Stimulated activated CD8-positive, alpha-beta memory T cell treated with anti-CD3 and anti-CD28 coated beads, Interleukin-15, amount 100 ng/mL, for 24 hours (primary cell): ENCODE measurements around the gene NME3.
"Not testable (repeated sequence)": the region's sequence is repeated elsewhere in the genome, so short reads cannot be mapped to it uniquely, and the experiment has no call there.

Experiments used
- DNase-seq: peaks from one replicate; pipeline ENCODE4 v3.0.0-alpha.2; 2020; ENCODE audit warnings: low read depth

The NME3 gene

GRCh38 chr16:1747934-1748333, 23.4 kb downstream of the NME3 start:
- DNase-seq, result no peak

DNA sequence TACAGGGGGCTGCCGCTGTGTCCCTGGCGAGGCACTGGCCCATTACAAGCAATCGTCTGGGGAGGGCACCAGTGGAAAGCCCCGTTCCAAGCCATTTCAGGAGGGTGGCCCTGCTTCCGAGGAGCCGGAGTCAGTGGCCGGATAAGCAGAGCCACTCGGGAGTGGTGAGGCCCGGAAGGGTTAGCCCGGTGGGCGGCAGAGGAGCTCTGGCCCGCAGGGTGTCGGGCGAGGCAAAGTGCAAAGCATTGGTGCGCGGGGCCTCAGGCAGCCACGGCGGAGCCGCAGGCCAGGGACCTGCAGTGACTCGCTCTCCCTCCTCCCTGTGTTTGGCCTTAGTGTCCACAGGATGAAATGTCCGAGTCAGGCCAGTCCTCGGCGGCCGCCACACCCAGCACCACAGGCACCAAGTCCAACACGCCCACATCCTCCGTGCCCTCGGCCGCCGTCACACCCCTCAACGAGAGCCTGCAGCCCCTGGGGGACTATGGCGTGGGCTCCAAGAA, 24.6 kb downstream of the NME3 start:
- no peak for DNase-seq

- DNase-seq, result no peak
Observed at GRCh38 chr16:1745900-1746692, 25.2 kb downstream of the NME3 start.

DNA sequence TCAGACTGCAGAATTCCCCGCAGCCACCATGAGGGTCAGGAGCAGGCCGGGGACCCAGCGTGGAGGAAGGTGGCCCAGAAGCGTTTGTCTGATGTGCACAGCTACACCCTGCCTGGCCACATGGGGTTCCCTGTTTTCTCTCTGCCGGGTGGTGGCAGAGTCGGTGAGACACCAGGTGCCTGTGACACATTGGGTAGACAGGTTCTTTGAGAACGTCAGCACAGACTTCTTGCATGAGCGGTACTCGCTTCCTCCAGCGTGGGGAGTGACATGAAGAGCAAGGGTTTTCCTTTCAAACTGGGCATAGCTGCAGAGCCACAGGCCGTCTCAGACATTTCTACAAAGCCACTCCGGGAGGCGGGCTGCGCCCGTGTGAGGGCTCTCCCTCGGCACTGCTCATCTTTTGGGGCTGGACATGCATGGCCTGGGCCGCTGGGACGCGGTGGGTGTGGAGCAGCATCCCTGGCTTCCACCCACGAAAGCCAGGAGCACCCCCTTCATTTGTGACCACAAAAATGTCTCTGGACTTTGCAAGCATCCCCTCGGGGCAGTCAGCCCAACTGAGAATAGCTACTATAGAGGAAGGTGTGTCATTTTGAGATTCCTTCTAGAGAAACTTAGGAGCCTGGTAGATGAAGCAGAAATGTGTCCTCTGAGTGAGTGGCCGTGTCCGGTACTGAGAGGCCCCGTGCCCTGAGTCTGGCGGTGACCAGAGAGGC, 26.0 kb downstream of the NME3 start:
- no peak for DNase-seq

DNA sequence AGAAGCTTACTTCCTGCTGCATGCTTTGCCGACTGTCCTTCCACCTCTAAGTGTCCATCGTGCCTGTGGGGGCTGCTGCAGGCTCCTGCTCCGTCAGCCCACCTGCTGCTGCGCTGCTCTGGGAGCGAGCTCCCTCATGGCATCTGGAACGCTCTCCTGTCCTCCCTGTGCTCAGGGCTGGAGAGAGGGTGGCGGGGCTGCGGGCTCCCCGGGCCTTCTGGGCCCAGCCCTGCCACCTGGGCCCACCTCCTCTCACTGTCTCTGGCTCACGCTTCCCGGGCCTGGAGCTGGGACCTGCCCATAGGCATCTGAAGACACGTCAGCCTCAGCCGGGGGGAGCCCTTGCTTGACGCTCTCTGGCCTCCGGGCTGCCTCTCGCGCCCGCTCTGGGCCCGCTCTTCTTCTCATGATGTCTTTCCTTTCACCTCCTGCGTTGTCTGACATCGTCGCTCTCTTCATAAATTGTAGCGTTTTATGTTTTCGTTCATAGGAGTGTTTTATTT, 27.0 kb downstream of the NME3 start:
- DNase-seq, result no peak

GRCh38 chr16:1743376-1744337, 27.7 kb downstream of the NME3 start:
- no peak for DNase-seq

GRCh38 chr16:1741553-1742165, 29.7 kb downstream of the NME3 start:
- DNase-seq, result no peak

GRCh38 chr16:1740781-1741490, 30.4 kb downstream of the NME3 start:
- DNase-seq, result no peak

GRCh38 chr16:1740234-1740633, 31.1 kb downstream of the NME3 start:
- no peak for DNase-seq

DNA sequence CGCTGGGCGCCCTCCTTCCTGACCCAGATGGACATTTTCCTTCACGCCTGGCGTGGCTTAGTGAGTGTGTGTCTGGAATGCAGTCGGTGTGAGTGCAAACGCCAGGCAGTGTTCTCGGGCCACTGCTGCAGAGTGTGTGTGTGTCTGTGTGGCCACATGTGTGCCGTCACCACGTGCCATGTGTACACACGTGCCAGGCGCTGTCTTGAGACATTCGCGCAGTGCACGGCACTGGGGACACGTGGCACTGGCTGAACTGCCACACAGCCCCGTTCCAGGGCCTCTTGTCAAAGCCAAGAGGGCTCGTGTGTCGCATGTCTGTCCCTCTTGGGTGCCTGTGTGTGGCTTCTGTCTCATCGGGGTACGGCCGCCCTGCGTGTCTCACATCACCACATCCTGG, 36.5 kb downstream of the NME3 start:
- DNase-seq, result no peak

GRCh38 chr16:1734123-1734522, 37.2 kb downstream of the NME3 start:
- DNase-seq, result no peak

GRCh38 chr16:1732551-1732987, 38.8 kb downstream of the NME3 start:
- DNase-seq, result not testable (repeated sequence)

DNA sequence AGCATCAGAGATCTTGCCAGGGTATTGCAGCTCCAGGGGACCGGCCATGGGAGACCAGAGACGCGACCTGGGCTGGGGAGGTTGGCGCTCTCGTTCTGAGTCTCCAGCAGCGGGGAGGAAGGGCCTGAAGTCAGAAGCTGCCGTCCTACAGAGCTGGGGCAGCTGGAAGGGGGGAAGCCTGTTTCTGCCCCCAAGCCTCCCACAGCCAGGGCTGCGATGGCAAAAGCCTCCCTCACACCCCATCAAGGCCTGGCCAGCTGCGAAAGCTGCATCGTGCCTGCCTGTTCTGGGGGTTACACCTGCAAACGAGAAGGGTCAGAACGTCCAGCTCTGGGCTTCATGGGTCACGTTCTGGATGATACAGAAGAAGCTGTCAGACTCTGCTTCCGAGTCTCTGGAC, 39.3 kb downstream of the NME3 start:
- no peak for DNase-seq

DNA sequence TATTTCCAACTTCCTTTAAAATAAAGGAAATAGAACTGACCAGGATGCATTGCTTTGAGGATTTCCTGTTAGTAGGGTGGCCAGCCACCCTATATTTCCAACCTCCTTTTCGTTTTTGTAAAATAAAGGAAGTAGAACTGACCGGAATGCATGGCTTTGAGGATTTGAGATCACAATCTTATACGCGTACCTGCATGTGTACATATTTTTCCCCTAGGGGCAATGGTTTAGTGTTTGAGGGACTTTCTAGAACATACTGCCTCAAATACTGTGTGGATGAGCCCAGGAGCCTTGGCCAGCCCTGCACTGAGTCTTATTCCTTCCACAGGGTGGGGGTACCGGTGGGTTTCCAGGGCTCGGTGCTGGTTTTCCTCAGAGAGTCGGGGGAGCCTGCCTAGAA, 39.7 kb downstream of the NME3 start:
- no peak for DNase-seq

DNA sequence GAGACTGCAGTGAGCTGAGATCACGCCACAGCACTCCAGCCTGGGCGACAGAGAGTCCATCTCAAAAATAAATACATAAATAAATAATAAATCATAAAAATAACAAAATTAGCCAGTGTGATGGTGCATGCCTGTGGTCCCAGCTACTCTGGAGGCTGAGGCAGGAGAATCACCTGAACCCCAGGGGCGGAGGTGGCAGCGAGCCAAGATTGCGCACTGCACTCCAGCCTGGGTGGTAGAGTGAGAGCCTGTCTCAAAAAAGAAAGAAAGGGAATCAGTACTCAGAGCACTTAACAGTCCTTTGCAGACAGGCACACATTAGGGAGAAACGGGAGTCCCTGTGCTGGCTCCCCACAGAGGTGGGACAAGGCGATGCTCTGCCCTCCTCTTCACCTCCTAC, 40.3 kb downstream of the NME3 start:
- DNase-seq, result no peak

DNA sequence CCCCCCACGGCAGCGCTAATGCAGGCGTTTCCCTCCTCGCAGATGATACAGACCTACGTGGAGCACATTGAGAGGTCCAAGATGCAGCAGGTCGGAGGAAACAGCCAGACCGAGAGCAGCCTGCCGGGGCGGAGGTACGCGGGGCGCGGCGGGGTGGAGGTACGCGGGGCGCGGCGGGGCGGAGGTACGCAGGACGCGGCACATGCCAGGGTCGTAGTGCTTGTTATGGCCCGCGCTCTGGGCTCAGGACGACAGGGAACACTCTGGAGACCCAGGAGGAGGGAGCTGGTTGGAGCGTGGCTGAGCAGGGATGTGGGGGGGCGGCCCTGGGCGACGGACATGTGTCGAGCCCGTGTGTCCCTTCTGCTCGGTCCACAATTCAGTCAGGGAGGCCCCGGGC, 41.9 kb downstream of the NME3 start:
- no peak for DNase-seq

DNA sequence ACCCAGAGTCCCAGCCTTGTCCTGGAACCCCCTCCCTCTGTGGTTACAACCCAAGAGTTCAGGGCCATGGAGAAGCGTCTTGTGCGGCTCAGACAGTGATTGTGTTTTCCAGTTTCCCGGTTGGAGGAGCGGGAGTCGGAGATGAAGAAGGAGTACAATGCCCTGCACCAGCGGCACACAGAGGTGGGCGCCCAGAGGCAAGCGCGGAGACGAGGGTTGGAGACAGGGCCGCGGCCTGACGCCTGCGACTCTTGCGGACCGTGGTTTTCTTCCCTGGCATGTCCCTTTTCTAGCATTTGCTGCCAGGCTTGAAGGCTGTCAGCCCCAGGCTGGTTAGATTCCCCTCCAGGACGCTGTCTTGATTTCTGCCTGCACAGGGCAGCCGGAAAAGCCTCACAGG, 42.3 kb downstream of the NME3 start:
- DNase-seq, result no peak

- no peak for DNase-seq
Observed at GRCh38 chr16:1727651-1728624, 43.4 kb downstream of the NME3 start.

DNA sequence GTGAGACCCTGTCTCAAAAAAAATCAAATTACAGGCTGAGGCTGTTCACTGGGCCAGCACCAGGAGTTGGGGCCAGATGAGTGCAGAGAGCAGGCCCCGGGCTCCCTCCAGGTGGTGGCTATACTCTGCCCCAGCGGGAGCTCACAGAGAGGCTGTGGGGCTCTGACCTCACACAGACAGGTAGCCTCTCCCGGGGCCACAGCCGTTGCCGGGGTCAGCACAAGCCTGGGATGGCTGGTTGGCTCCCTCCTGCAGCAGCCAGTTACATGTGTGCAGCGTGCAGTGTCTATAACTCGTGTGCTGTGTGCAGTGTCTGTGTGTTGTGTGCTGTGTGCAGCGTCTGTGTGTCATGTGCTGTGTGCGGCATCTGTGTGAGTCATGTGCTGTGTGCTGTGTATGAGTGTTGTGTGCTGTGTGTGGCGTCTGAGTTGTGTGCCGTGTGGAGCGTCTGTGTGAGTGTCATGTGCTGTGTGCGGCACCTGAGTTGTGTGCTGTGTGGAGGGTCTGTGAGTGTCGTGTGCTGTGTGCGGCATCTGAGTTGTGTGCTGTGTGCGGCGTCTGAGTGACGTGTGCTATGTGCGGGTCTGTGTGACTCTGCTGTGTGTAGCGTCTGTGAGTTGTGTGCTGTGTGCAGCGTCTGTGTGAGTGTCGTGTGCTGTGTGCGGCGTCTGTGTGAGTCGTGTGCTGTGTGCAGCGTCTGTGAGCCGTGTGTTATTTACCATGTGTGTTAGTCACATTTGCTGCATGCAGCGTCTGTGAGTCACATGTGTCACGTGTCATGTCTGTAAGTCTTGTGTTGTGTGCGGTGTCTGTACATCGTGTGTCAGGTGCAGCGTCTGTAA, 44.5 kb downstream of the NME3 start:
- no peak for DNase-seq
